ENCODE data around the gene SULF2.

DNA sequence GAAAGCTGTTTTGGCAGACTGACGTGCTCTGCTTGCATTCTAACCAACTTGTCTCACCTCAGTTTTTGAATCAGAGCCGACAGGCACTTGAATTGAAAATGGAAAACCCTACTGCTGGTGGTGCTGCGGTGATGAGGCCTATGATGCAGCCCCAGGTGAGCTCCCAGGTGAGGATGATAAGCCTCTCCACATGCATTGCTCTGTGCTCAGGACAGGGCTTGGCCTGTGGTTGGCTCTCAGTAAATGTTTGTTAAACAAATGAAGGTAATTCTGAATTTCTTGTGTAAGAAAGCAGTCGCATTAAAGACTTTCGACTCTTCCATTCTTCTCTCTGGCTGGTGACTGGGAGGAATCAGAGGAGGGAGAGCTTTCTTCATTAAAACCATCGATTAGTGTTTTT lies 136.3 kb downstream of the SULF2 start:
- TF ChIP-seq, protein P1, sequence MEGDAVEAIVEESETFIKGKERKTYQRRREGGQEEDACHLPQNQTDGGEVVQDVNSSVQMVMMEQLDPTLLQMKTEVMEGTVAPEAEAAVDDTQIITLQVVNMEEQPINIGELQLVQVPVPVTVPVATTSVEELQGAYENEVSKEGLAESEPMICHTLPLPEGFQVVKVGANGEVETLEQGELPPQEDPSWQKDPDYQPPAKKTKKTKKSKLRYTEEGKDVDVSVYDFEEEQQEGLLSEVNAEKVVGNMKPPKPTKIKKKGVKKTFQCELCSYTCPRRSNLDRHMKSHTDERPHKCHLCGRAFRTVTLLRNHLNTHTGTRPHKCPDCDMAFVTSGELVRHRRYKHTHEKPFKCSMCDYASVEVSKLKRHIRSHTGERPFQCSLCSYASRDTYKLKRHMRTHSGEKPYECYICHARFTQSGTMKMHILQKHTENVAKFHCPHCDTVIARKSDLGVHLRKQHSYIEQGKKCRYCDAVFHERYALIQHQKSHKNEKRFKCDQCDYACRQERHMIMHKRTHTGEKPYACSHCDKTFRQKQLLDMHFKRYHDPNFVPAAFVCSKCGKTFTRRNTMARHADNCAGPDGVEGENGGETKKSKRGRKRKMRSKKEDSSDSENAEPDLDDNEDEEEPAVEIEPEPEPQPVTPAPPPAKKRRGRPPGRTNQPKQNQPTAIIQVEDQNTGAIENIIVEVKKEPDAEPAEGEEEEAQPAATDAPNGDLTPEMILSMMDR (IDR thresholded peaks at IDR 0.05; ENCODE audit: insufficient read depth, low read length): no peak
- TF ChIP-seq POLR2AphosphoS5 (IDR thresholded peaks at IDR 0.05; ENCODE audit: low read depth): no peak
- TF ChIP-seq, protein P2, sequence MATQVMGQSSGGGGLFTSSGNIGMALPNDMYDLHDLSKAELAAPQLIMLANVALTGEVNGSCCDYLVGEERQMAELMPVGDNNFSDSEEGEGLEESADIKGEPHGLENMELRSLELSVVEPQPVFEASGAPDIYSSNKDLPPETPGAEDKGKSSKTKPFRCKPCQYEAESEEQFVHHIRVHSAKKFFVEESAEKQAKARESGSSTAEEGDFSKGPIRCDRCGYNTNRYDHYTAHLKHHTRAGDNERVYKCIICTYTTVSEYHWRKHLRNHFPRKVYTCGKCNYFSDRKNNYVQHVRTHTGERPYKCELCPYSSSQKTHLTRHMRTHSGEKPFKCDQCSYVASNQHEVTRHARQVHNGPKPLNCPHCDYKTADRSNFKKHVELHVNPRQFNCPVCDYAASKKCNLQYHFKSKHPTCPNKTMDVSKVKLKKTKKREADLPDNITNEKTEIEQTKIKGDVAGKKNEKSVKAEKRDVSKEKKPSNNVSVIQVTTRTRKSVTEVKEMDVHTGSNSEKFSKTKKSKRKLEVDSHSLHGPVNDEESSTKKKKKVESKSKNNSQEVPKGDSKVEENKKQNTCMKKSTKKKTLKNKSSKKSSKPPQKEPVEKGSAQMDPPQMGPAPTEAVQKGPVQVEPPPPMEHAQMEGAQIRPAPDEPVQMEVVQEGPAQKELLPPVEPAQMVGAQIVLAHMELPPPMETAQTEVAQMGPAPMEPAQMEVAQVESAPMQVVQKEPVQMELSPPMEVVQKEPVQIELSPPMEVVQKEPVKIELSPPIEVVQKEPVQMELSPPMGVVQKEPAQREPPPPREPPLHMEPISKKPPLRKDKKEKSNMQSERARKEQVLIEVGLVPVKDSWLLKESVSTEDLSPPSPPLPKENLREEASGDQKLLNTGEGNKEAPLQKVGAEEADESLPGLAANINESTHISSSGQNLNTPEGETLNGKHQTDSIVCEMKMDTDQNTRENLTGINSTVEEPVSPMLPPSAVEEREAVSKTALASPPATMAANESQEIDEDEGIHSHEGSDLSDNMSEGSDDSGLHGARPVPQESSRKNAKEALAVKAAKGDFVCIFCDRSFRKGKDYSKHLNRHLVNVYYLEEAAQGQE (IDR thresholded peaks at IDR 0.05; ENCODE audit: insufficient replicate concordance, low read depth): no peak
- no peak for TF ChIP-seq SPI1 (IDR thresholded peaks at IDR 0.05; ENCODE audit: borderline replicate concordance, low read depth)
- TF ChIP-seq GABPA (IDR thresholded peaks at IDR 0.05; ENCODE audit: low read depth): no peak
